Measurements from ENCODE around the gene EEA1.

Gene EEA1

DNA sequence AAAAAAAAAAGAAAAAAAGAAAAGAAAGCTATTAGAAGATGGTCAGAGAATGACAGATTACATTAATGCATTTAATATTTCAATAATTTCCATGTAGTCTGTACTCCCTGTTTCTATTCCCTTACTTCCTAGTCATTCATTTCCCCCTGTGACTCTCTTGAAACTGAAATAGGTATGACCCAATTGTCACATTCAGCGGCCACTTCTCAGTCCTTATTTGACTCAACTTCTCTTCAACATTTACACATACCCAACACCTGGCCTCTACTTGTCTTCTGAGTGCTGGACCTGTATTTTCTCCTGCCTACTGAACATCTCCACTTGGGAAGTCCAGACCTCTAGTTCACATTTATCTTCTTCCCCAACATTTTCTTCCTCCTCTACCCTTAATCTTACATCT, 7.2 kb downstream of the EEA1 start:
- no peaks in the 10 kb centered on the region for H3K4me1 ChIP-seq

GRCh38 chr12:92915365-92915764, 13.7 kb downstream of the EEA1 start:
- Histone ChIP-seq H3K4me3 (ENCODE audit: low read depth, low read length) (no peak overlapping the region), H3K36me3 (0 out of 2 replicates have a peak, but pooled peaks cover 3% of the 10 kb centered on the region), H3K4me1 (no peaks in the 10 kb centered on the region), H3K27me3 (no peaks in the 10 kb centered on the region), H3K9me3 (no peaks in the 10 kb centered on the region)
- TF ChIP-seq, protein P1, sequence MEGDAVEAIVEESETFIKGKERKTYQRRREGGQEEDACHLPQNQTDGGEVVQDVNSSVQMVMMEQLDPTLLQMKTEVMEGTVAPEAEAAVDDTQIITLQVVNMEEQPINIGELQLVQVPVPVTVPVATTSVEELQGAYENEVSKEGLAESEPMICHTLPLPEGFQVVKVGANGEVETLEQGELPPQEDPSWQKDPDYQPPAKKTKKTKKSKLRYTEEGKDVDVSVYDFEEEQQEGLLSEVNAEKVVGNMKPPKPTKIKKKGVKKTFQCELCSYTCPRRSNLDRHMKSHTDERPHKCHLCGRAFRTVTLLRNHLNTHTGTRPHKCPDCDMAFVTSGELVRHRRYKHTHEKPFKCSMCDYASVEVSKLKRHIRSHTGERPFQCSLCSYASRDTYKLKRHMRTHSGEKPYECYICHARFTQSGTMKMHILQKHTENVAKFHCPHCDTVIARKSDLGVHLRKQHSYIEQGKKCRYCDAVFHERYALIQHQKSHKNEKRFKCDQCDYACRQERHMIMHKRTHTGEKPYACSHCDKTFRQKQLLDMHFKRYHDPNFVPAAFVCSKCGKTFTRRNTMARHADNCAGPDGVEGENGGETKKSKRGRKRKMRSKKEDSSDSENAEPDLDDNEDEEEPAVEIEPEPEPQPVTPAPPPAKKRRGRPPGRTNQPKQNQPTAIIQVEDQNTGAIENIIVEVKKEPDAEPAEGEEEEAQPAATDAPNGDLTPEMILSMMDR (IDR thresholded peaks at IDR 0.05; ENCODE audit: low read depth, low read length): no peak
- no peak for DNase-seq

More for the DNA sequence above, 7.2 kb downstream of the EEA1 start:
- TF ChIP-seq, protein P1 (IDR thresholded peaks at IDR 0.05; ENCODE audit: low read depth, low read length): no peak
- no peak overlapping the region for H3K4me3 ChIP-seq (ENCODE audit: low read depth, low read length)
- DNase-seq: no peak
- no peaks in the 10 kb centered on the region for H3K9me3 ChIP-seq
- H3K36me3 ChIP-seq: no peaks in the 10 kb centered on the region
- no peaks in the 10 kb centered on the region for H3K27me3 ChIP-seq

DNA sequence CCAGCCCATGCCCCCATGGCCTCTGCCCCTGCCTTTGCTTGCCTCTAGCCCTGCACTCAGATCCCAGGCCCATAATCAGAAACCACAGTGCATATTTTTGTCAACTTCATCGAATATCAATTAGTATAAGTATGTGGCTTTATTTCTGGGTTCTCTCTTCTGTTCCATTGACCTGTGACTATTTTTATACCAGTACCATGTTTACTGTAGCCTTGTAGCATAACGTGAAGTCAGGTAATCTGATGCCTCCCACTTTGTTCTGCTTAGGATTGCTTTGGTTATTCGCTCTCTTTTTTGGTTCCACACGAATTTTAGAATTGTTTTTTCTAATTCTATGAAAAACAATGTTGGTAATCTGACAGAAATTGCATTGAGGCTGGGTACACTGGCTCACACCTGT, 14.9 kb downstream of the EEA1 start:
- H3K4me3 ChIP-seq (ENCODE audit: low read depth, low read length): no peak overlapping the region
- no peaks in the 10 kb centered on the region for H3K9me3 ChIP-seq
- H3K27me3 ChIP-seq: no peaks in the 10 kb centered on the region
- TF ChIP-seq, protein P1 (IDR thresholded peaks at IDR 0.05; ENCODE audit: low read depth, low read length): no peak
- no peak for DNase-seq
- no peaks in the 10 kb centered on the region for H3K4me1 ChIP-seq
- H3K36me3 ChIP-seq: 0 out of 2 replicates have a peak, but pooled peaks cover 3% of the 10 kb centered on the region

DNA sequence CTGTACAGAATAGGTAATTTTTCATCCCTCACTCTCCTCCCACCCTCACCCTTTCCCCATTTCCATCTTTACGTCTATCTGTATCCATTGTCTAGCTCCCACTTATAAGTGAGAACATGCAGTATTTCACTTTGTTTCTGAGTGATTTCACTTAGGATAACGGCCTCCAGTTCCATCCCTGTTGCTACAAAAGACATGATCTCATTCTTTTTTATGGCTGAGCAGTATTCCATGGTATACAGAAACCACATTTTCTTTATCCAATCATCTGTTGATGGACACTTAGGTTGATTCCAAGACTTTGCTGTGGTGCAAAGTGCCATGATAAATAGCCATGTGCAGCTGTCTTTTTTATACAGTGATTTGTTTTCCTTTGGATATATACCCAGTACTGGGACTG, 16.4 kb downstream of the EEA1 start:
- H3K9me3 ChIP-seq: no peaks in the 10 kb centered on the region
- DNase-seq: no peak
- H3K4me3 ChIP-seq (ENCODE audit: low read depth, low read length): no peak overlapping the region
- H3K4me1 ChIP-seq: no peaks in the 10 kb centered on the region
- H3K27me3 ChIP-seq: no peaks in the 10 kb centered on the region
- 0 out of 2 replicates have a peak, but pooled peaks cover 3% of the 10 kb centered on the region for H3K36me3 ChIP-seq
- TF ChIP-seq, protein P1 (IDR thresholded peaks at IDR 0.05; ENCODE audit: low read depth, low read length): no peak

- H3K9me3 ChIP-seq: no peaks in the 10 kb centered on the region
- TF ChIP-seq, protein P1 (IDR thresholded peaks at IDR 0.05; ENCODE audit: low read depth, low read length): no peak
- H3K4me1 ChIP-seq: no peaks in the 10 kb centered on the region
- H3K27me3 ChIP-seq: no peaks in the 10 kb centered on the region
- no peak overlapping the region for H3K4me3 ChIP-seq (ENCODE audit: low read depth, low read length)
- DNase-seq: no peak
- 0 out of 2 replicates have a peak, but pooled peaks cover 3% of the 10 kb centered on the region for H3K36me3 ChIP-seq
These were observed 17.0 kb downstream of the EEA1 start for GRCh38 chr12:92912052-92912451.

DNA sequence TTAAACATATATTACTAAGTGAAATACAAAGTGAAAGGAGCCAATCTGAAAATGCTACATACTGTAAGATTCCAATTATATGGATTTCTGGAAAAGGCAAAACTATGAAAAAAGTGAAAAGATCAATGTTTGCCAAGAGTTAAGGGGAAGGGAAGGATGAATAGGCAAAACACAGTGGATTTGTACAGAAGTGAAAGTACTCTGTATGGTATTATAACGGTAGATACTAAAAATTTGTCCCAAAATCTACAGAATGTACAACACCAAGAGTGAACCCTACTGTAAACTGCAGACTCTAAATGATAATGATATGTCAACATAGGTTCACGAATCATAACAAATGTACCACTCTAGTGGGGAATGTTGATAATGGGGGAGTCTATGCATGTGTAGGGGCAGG, 17.8 kb downstream of the EEA1 start:
- Histone ChIP-seq H3K9me3 (no peaks in the 10 kb centered on the region), H3K4me1 (no peaks in the 10 kb centered on the region), H3K27me3 (no peaks in the 10 kb centered on the region), H3K36me3 (0 out of 2 replicates have a peak, but pooled peaks cover 3% of the 10 kb centered on the region), H3K4me3 (ENCODE audit: low read depth, low read length) (no peak overlapping the region)
- no peak for DNase-seq
- TF ChIP-seq, protein P1 (IDR thresholded peaks at IDR 0.05; ENCODE audit: low read depth, low read length): no peak
